NCI-H2029 (cell line): ENCODE measurements around the gene CRYBG1.
"Not testable (repeated sequence)": the region's sequence is repeated elsewhere in the genome, so short reads cannot be mapped to it uniquely, and the experiment has no call there.

Experiments
- DNase-seq: peaks from one replicate; lab custom pipeline; 2025; lab: John Stamatoyannopoulos, UW

Gene CRYBG1

DNA sequence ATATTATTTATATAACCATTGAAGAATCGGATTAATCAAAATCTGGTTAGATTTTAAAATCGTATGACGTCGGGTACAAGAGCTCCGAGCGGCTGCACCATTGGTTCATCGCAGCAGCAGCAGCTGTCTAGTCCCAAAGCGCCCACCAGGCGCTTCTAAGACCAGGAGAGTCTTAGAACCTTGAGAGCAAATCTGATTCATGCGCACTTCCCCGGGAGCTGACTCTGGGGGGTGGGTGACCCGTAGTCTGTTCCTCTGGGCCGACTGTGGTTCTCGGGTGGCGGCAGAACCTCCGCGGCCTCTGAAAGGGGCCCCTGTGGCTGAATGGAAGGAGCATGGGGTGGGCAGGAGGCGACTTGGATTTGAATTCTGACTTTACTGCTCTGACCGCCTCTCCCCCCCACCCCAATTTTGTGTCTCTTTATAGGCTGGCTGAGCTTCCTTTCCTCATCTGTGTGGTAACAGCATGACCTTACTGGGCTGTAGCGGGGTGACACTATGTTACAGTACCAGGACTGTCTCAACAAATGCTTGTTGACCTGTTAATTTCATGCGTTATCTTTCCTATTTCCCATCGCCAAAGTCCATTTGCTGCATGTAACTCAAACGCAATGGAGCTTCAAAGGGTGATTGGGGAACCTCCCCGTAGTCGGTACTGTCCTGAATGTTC, 149.0 kb downstream of the CRYBG1 start:
- DNase-seq: no peak

DNA sequence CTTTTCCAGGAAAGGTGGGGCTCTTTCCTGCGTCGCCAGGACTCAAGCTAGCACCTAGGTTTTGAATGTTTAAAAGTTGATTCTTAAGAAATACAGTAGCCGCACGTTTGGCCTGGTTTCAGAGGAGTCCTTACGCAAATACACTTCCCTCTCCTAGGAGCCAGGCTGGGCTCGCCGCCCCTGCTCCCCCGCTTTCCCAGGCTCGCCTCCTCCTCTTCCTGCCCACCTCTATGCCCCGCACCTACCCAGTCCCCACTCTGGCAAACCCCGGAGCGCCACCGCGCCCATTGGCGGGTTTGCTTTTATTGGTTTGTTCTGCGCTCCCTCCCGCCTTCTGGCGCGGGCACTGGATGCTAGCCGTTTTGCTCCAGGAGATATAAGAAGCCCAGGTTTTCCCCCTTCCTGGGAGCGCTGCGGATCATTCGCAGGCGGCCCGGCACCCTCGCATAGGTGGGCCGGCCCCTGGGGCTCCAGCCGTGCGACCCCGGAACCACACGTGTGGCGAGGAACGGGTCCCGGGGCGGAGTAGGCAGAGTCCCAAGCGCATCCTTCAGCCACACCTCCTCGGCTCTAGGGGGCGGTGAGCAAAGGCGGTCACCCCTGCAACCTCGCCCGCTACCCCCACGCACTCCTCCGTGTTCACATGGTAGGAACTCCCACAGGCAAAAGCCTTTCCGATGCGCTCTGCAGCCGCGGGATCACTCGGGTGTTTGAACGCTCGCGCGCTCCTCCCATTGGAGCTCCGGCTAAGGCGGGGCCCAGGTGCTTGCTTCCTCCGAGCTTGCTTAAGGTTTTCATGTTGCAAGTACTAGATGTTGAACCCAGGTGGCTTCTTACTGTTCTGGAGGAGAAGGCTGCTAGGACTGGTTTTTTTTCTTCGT, 149.8 kb downstream of the CRYBG1 start:
- peak; percentile 43 for DNase-seq

DNA sequence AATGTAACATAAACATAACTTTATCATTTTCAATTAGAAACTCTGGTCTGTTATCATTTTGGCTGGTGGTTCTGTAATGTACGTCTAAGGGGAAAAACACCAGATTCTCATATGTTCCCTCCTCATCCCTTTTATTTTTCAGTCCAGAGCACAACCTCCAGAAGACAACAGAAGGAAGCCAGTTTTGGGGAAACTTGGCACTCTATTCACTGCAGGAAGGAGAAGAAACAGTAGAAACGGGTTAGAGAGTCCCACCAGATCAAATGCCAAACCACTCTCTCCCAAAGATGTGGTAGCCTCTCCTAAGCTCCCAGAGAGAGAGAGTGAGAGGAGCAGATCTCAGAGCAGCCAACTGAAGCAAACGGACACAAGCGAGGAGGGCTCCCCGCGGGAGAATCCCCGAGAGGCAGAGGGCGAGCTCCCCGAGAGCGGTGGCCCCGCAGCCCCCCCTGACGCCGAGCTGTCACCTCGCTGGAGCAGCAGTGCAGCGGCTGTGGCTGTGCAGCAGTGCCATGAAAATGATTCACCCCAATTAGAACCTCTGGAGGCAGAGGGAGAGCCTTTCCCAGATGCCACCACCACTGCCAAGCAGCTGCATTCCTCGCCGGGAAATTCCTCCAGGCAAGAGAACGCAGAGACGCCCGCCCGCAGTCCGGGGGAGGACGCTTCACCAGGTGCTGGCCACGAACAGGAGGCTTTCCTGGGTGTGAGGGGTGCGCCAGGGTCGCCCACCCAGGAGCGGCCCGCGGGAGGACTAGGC, 151.0 kb downstream of the CRYBG1 start:
- no peak for DNase-seq

DNA sequence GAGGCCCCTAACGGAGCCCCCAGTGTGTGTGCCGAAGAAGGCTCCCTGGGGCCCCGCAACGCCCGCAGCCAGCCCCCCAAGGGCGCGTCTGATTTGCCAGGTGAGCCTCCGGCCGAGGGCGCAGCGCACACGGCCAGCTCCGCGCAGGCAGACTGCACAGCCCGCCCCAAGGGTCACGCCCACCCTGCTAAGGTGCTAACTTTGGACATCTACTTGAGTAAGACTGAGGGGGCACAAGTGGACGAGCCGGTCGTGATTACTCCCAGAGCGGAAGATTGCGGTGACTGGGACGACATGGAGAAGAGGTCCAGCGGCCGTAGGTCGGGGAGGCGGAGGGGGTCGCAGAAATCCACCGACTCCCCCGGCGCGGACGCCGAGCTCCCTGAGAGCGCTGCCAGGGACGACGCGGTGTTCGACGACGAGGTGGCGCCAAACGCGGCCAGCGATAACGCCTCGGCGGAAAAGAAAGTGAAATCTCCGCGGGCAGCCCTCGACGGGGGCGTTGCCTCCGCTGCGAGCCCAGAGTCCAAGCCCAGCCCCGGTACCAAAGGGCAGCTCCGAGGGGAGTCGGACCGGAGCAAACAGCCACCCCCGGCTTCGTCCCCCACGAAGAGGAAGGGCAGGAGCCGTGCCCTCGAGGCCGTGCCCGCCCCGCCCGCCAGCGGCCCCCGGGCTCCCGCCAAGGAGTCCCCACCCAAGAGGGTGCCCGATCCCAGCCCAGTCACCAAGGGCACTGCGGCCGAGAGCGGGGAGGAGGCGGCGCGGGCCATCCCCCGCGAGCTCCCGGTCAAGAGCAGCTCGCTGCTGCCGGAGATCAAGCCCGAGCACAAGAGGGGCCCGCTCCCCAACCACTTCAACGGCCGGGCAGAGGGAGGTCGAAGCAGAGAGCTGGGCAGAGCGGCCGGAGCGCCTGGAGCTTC, 151.8 kb downstream of the CRYBG1 start:
- peak; percentile 52 for DNase-seq

DNA sequence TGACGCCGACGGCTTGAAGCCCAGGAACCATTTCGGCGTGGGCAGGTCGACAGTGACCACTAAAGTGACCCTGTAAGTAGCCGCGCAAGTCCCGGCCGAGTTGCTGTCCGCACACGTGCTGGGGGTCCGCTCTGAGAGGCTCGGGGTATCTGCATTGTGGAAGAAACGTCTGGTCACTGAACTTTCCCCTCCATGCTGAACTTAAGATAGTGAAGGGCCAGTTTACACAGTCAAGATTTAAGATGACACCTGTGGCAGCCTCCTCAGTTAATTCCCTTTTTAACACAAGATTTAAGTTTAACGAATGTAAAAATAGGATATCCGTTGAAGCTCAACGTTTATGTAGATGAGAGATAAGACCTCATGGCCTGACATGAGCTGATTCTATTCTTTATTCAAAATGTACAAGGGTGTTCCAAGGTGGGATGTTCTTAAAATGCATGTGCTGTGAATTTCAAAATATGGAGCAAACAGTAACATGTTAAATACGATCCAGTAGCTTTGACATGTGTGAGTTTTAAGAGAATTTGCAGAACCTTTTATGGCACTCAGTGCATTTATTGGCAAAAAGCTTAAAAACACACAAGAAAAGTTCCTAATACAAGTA, 152.6 kb downstream of the CRYBG1 start:
- no peak for DNase-seq

DNA sequence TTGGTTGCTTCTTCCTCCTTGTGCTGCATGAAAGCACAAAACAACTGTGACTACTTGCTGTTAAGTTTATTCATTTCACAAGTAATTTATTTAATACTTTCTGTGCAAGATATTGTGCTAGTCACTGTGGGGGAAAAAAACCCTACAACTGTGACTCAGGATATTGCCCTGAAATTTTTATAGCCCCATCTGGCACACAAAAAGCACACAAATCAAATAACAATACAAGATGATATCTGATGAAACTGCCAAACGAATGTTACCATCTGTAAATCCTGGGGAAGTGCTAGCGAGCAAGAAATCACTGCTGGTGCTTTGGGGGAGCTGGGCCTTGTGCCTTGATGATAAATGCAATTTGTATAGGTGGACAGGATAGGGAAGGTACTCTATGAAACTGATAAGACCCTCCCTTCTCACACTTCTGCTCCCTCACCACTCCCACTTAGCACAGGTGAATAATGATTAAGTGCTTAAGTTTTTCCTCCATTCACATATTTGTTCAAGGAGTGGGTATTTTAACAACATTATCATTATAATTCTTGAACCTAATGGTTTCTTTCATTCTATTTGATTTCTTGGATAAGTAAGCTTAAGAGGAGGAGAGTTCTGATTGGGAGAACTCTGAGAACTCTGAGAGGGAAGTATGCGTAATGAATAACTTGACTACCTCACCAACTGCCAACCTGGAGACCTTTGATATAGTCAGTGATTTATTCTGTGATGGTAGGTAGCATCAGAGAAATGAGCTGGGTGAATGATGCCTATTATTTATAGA, 153.5 kb downstream of the CRYBG1 start:
- no peak for DNase-seq

DNA sequence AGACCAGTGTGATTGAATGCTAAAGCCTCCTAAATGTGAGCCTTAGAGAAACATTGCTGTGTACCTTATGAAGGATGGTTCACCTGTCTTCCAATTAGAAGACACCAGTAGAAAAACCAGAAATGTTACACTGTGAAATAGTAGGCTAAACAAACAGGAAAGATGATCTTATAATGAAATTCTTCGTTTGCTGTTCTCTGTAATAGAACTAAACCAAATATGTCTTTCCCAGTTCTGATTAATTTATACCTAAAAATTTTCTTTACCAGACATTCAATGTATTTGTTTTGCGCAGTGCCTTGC, 154.0 kb downstream of the CRYBG1 start:
- DNase-seq: peak; percentile 15

DNA sequence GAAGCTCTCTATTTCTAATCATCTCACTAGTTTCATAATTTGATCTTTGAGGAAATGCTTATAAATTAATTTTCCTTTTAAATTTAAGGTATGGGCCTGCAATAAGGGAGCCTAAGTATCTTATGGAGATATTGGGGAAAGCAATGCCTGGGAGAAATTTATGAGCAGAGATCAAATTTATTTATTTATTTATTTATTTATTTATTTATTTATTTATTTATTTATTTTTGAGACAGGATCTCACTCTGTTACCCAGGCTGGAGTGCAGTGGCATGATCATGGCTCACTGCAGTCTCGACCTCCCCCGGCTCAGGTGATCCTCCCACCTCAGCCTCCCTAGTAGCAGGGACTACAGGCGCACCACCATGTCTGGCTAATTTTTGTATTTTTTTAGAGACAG, 155.1 kb downstream of the CRYBG1 start:
- not testable (repeated sequence) for DNase-seq

DNA sequence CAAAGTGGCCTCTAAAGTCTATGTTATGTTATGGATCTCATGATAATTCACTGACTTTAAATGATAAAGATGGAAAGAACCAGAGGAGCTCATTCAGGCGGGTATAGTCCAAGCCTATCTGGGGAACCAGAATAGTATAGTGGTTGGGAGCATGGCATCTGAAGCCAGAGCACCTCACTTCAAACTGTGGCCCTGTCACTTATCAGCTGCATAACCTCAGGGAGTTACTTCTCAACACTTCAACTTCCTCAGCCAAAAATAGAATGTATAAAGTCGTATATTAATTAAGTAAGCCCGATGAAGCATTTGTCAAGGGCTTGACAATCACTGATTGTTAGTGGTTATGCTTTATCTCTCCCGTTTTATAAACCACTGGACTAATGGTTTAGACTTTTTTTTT, 156.1 kb downstream of the CRYBG1 start:
- no peak for DNase-seq

DNA sequence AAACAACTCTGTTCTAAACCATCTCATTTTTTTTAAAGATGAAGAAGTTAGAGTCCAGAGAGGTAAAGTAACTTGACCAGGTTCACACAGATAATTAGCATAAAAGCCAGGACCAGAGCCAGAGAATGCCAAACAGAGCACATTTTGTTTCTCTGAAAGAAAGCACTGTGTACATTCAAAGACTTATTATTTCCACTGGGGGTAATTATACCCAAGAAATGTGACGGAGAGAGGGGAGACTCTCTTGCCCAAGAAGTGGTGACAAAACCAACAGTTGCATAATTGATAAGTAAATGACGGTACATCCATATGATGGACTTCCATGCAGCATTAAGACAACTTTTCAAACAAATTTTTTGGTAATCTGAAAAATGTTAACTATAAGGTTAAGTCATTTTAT, 157.2 kb downstream of the CRYBG1 start:
- no peak for DNase-seq

DNA sequence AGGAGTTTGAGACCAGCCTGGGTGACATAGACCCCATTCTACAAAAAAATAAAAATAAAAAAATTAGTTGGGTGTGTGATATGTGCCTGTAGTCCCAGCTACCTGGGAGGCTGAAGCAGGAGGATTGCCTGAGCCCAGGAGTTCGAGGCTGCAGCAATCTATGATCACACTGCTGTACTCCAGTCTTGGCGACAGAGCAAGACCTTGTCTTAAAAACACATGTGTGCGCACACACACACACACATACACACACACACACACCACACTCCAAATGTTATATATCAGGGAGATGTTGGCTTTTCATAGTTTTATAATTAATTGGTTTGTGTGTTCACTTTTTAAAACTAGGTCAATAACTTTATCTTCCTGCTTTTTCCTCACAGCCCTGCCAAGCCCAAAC, 158.2 kb downstream of the CRYBG1 start:
- no peak for DNase-seq

DNA sequence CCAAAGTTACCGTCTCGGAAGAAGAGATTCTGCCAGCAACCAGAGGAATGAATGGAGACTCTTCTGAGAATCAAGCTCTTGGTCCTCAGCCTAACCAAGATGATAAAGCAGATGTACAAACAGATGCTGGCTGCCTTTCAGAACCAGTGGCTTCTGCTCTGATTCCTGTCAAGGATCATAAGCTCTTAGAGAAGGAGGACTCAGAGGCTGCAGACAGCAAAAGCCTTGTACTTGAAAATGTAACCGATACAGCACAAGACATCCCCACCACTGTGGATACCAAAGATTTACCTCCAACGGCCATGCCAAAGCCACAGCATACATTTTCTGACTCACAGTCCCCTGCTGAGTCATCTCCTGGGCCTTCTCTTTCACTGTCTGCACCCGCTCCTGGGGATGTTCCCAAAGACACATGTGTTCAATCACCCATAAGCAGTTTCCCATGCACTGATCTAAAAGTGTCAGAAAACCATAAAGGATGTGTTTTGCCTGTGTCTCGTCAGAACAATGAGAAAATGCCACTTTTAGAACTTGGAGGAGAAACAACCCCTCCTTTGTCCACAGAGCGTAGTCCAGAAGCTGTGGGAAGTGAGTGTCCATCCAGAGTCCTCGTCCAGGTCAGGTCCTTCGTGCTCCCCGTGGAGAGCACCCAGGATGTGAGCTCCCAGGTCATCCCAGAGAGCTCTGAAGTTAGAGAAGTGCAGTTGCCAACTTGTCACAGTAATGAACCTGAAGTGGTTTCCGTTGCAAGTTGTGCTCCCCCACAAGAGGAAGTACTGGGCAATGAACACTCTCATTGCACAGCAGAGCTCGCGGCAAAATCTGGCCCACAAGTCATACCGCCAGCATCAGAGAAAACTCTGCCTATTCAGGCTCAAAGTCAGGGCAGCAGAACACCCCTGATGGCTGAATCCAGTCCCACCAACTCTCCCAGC, 159.2 kb downstream of the CRYBG1 start:
- DNase-seq: no peak

DNA sequence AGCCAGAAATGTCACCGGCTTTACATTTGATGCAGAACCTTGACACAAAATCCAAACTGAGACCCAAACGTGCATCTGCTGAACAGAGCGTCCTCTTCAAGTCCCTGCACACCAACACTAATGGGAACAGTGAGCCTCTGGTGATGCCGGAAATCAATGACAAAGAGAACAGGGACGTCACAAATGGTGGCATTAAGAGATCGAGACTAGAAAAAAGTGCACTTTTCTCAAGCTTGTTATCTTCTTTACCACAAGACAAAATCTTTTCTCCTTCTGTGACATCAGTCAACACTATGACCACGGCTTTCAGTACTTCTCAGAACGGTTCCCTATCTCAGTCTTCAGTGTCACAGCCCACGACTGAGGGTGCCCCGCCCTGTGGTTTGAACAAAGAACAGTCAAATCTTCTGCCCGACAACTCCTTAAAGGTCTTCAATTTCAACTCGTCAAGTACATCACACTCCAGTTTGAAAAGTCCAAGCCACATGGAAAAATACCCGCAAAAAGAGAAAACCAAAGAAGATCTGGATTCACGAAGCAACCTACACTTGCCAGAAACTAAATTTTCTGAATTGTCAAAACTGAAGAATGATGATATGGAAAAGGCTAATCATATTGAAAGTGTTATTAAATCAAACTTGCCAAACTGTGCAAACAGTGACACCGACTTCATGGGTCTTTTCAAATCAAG, 160.3 kb downstream of the CRYBG1 start:
- DNase-seq: no peak

DNA sequence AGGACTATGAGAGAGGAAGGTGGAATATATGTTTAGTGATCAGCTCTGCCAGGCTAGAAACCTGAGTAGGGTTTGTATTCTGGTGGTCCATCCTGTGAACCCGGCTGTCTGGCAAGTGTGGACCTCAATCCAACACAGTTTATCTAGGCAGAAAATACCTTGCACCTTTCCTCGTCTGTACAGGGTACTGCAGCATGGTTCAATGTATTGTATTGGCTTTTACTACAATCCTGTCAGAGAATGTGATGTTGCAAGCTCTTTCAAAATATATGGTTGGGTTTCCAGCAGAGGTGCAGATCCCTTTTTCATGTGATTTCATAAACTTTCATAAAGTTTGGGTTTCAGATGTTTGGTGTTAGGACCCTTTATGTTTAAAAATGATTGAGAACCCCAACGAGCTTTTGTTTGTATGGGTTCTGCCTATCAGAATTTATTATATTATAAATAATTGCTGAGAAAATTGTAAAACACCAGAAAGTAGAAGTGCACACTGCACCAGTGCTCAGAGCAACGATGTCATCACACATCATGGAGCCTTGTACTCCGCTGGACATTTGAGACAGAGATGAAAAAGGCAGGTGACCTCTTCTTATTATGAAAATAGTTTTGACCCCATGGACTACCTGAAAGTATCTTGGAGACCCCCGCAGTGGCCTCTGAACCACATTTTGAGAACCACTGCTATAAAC, 162.2 kb downstream of the CRYBG1 start:
- DNase-seq: no peak

DNA sequence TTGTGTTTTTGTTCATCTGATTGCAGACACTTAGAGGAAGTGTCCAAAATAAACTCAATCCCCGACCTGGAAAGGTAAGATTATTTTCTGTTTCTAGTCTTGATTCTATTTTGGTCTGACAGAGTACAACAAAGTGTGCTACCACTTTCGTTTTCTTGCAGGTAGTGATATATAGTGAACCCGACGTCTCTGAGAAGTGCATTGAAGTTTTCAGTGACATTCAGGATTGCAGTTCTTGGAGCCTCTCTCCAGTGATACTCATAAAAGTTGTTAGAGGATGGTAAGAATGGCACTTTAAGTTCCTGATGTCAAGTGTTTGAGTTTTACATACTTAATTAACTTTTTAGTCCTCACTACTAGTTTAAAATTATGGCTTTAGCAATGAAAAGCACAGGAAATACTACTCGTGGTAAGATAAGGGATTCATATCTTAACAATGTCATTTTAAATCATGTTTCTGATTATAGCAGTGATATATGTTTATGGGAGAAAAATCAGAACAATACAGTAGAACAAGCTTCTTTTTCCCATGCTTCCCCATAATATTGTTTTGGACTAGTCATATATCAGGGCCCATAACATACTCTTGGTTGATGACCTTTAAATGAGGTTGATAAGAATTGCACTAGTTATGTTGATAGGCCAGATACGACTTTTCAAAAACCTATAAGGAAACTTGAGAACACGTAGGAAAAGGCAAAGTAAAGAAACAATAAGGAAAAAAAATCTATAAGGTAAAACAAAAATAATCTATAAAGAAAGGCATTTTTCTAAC, 164.8 kb downstream of the CRYBG1 start:
- DNase-seq: no peak

DNA sequence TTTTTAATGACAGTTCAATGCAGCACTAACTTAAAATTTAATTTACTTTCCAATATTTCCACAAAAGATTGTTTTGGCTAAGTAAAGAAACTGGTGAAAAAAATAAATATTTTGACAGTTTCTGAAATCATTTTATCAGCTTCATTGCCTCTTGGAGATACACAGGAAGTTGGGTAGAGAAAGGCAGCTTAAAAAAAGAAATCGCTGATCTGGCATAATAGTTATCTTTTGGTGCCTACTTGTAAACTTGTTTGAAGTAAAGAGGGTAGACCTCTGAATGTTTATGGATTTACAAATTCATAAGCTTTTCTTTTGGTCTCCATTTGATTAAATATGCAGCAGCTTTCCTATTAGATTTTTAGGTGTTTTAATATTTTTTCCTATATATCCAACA, 165.4 kb downstream of the CRYBG1 start:
- no peak for DNase-seq

DNA sequence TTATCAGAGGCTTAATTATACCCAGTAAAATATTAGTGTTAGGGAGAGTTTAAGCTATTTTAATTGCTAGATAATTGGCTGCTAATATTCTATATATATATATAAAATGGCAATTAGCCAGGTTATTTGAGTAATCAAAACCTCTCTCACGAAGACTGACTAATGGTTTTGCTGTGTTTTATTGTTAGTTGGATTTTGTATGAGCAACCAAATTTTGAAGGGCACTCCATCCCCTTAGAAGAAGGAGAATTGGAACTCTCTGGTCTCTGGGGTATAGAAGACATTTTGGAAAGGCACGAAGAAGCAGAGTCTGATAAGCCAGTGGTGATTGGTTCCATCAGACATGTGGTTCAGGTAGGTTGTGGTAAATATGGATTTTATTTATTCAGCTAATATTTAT, 166.6 kb downstream of the CRYBG1 start:
- DNase-seq: no peak

DNA sequence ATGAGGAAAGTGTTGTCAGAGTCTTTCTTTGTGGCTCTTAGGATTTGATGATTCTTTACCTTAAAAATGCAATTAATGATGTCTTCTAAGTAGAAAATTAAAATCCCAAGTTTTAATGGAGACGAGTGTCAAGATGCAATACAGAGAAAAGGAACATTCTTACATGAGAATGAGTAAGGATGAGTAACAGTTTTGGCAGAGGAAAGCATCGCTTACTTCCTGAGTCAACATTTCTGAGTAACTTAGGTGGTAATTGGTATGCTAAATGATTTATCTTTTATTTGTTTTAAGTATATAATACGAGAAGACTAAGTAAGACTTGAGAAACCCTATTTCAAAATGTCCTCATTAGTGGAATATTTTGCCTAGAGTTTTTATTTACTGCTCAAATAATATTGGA, 167.5 kb downstream of the CRYBG1 start:
- DNase-seq: no peak
